ENCODE results near the gene FAM120AOS.

DNA sequence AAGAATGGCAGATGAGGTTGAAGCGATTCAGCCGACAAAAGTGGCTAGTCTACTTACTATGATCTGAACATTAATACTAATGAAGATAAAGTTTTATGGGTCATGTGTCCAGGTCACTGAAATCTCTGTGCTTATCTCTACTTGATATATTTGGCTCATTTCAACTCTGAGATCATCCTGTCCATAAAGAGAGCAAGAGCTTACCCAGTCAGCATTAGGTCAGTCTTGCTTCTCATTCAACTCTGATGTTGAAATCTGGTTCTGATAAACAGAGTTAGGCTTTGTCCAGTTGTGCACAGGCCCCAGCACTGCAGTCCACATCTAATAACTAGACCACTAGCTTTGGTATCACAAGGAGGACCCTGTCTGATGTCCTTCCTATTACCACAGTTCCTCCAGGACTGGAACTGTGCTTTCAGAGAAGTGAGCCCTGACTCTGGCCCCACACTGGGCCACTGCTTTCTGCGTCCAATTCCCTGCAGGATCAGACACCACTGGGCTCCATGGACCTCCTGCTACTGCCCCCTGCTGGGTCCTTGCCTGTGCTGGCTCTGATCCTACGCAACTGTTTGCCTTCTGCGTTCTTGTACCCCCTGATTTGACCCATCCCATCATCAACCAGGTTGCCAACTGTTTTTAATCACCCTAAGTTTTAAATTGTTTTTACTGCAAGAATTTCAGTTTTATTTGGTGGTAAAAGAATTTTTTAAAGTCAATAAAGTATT, 25.6 kb downstream of the FAM120AOS start:
- TF ChIP-seq POLR2AphosphoS5 (IDR thresholded peaks at IDR 0.05; ENCODE audit: low read depth, low read length) (no peak), MAX (IDR thresholded peaks at IDR 0.05) (no peak), SIN3A (IDR thresholded peaks at IDR 0.05; ENCODE audit: low read depth) (no peak), REST (IDR thresholded peaks at IDR 0.05; ENCODE audit: low read depth) (no peak), POLR2A (IDR thresholded peaks at IDR 0.05; ENCODE audit: borderline replicate concordance, extremely low read depth, insufficient read depth, insufficient read length) (no peak), SRF (IDR thresholded peaks at IDR 0.05; ENCODE audit: low read depth) (no peak), RAD21 (IDR thresholded peaks at IDR 0.05; ENCODE audit: low read depth) (peak; percentile 34; the same call in 1 of the 2 replicates), EZH2phosphoT487 (IDR thresholded peaks at IDR 0.05; ENCODE audit: borderline replicate concordance) (no peak), ZNF274 (IDR thresholded peaks at IDR 0.05; ENCODE audit: low read depth, low read length) (no peak), SP1 (IDR thresholded peaks at IDR 0.05; ENCODE audit: low read depth) (no peak)
- TF ChIP-seq, protein P1, sequence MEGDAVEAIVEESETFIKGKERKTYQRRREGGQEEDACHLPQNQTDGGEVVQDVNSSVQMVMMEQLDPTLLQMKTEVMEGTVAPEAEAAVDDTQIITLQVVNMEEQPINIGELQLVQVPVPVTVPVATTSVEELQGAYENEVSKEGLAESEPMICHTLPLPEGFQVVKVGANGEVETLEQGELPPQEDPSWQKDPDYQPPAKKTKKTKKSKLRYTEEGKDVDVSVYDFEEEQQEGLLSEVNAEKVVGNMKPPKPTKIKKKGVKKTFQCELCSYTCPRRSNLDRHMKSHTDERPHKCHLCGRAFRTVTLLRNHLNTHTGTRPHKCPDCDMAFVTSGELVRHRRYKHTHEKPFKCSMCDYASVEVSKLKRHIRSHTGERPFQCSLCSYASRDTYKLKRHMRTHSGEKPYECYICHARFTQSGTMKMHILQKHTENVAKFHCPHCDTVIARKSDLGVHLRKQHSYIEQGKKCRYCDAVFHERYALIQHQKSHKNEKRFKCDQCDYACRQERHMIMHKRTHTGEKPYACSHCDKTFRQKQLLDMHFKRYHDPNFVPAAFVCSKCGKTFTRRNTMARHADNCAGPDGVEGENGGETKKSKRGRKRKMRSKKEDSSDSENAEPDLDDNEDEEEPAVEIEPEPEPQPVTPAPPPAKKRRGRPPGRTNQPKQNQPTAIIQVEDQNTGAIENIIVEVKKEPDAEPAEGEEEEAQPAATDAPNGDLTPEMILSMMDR (IDR thresholded peaks at IDR 0.05 in 2 of 3, conservative IDR thresholded peaks at IDR 0.05 in 1 of 3; ENCODE audit: borderline replicate concordance in 1 of 3, insufficient read depth in 1 of 3, low read depth in 2 of 3, low read length in 2 of 3) = peak in 2 of 3 experiments; percentile 39 to 42; a peak in 4 of 6 replicates
- TF ChIP-seq, protein P2, sequence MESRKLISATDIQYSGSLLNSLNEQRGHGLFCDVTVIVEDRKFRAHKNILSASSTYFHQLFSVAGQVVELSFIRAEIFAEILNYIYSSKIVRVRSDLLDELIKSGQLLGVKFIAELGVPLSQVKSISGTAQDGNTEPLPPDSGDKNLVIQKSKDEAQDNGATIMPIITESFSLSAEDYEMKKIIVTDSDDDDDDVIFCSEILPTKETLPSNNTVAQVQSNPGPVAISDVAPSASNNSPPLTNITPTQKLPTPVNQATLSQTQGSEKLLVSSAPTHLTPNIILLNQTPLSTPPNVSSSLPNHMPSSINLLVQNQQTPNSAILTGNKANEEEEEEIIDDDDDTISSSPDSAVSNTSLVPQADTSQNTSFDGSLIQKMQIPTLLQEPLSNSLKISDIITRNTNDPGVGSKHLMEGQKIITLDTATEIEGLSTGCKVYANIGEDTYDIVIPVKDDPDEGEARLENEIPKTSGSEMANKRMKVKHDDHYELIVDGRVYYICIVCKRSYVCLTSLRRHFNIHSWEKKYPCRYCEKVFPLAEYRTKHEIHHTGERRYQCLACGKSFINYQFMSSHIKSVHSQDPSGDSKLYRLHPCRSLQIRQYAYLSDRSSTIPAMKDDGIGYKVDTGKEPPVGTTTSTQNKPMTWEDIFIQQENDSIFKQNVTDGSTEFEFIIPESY (IDR thresholded peaks at IDR 0.05; ENCODE audit: extremely low read depth, insufficient replicate concordance, low read length) = no peak

All from HCT116 (cell line).